ENCODE measurements around the gene MICALL2.

Gene MICALL2

DNA sequence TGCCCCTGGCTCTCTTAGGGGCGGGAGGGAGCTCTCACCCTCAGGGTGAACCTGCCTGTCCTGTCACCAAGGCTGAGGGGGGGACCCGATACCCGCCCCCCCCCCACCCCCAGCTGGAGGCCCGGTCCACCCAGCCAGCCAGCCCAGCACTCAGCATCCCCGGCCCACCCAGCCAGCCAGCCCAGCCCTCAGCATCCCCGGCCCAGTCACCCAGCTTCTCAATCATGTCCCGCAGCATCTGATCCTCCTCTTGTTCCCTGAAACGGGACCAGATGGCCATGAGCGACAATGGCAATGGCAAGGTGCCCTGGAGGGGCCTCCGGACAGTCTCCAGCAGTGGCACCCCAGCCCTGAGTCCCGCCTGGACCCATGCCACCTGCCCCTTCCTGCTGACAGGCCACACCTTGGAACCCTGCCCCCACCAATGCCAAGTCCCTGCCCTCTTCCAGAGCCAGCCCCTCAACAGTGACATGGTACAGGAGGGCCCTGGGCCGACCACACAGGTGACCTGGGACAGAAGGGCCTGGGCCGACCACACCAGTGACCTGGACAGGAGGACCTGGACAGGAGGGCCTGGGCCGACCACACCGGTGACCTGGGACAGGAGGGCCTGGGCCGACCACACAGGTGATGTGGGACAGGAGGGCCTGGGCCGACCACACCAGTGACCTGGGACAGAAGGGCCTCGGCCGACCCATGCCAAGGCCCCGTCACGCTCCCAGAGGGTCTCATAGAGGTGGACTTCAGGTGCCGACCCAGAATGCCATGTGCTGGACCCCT, 24.2 kb downstream of the MICALL2 start:
- peak overlapping the region in 1 of 2 donors; percentile 35 for H3K27ac Mint-ChIP-seq
- ATAC-seq (replicated peaks) (no peak), DNase-seq (no peak)
- H3K4me3 Mint-ChIP-seq = no peak overlapping the region
- H3K36me3 Mint-ChIP-seq (ENCODE audit: insufficient read depth) = no peaks in the 10 kb centered on the region
- H3K9me3 Mint-ChIP-seq = no peaks in the 10 kb centered on the region
- H3K4me1 Mint-ChIP-seq (ENCODE audit: low read depth in 2 of 2) = peaks cover 4 to 6% of the 10 kb centered on the region in 2 donors
- peaks cover 8 to 26% of the 10 kb centered on the region in 2 donors for H3K27me3 Mint-ChIP-seq

DNA sequence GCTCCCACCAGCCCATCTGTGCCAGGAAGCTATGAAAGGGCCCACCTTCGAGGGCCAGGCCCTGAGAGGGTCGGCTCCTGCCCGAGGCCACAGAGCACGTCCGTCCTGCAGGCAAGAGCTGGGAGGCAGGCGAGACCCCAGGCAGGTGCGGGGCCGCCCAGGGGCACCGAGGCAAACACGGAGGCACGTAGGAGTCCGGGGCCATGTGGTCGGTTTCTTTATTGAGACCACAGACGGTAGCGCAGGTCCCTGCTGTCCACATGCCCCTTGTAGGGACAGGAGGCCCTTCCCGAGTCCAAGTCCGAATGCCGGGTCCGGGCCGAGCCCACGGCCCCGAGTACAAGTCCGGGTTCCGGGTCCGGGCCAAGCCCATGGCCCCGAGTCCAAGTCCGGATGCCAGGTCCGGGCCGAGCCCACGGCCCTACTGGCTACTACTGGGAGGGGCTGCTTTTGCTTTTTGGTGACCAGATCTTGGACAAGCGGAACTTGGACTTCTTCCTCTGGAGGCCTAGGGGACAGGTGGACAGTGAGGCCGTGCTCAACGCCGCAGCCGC, 25.0 kb downstream of the MICALL2 start:
- Mint-ChIP-seq H3K27me3 (peaks cover 8 to 26% of the 10 kb centered on the region in 2 donors), H3K36me3 (ENCODE audit: insufficient read depth) (no peaks in the 10 kb centered on the region), H3K4me1 (ENCODE audit: low read depth in 2 of 2) (peaks cover 4 to 6% of the 10 kb centered on the region in 2 donors), H3K4me3 (no peak overlapping the region), H3K27ac (no peak overlapping the region), H3K9me3 (no peaks in the 10 kb centered on the region)
- ATAC-seq (replicated peaks) (no peak), DNase-seq (no peak)

DNA sequence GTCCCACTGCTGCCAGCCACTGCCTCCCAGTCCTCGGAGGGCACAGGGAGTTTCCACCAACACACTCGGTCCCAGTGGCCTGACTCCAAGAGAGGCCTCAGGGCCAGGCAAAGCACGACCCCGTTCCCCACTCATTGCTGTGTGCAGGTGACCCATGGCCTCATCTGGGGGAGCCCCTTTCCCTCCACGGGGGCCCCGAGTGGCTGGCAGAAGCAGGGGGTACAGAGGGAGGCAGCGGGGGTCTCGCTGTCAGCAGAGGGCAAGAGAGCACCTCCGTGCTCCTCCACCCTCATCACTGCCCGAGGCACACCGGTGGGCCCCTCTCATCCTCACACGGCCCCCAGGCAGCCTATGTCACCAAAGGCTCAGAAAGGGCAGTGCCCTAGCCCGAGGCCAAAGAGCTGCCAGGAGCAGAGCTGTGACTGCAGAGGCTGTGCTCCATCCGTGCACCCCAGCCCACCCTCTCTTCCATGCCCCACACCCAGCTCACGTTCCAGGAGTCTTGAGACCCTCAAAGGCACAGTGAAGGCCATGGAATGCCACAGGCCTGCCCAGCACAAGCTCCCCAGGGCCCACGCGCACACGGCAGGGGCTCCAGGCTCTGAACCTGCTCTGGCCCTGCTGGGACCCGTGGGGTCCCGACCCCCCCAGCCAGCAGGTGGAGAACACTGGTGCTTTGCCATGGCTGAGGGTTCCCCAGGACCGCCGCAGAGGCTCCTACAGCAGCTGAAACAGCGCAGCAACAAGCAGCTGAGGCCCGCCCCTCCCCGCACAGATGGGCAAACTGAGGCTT, 25.9 kb downstream of the MICALL2 start:
- Mint-ChIP-seq H3K36me3 (ENCODE audit: insufficient read depth) (no peaks in the 10 kb centered on the region), H3K4me3 (no peak overlapping the region), H3K9me3 (no peaks in the 10 kb centered on the region), H3K27me3 (peaks cover 8 to 26% of the 10 kb centered on the region in 2 donors), H3K4me1 (ENCODE audit: low read depth in 2 of 2) (peaks cover 4 to 6% of the 10 kb centered on the region in 2 donors), H3K27ac (no peak overlapping the region)
- no peak for ATAC-seq (replicated peaks)
- no peak for DNase-seq

DNA sequence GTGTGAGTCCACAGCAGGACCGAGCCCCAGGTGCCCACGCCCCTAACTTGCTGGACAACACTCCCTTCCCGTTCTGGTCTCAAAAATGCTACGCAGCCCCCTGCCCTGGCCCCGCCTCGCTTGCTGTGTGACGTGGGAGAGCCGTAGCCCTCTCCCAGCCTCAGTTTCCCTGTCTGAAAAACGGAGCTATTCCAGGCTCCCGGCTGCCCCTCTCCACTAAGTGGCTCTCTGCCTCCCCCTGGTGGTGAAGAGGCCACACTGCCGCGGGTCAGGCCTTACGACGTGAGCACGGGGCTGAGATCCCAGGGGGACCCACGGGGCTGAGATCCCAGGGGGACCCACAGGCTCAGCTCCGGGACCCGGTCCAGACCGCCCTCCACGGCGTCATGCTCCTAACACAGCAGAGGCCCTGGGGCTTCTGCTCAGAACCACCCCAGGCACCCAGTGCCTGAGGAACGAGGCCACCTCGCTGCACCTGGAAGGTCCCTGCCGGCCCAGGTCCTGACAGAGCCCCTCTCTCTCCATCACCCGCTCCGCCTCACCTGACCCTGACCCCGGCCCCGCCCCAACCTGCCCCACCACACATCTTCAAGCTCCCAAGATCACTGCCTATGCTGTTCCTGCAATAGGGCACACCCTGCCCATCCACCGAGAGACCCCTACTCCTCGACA, 26.7 kb downstream of the MICALL2 start:
- Mint-ChIP-seq H3K27ac (peak overlapping the region in 1 of 2 donors; percentile 24), H3K4me1 (ENCODE audit: low read depth in 2 of 2) (peaks cover 4 to 6% of the 10 kb centered on the region in 2 donors), H3K9me3 (no peaks in the 10 kb centered on the region), H3K27me3 (peaks cover 8 to 26% of the 10 kb centered on the region in 2 donors), H3K36me3 (ENCODE audit: insufficient read depth) (no peaks in the 10 kb centered on the region), H3K4me3 (peak overlapping the region; percentile 9 to 68)
- peak; percentile 88 for ATAC-seq (replicated peaks)
- DNase-seq = peak; percentile 82 to 86 (median 84)

DNA sequence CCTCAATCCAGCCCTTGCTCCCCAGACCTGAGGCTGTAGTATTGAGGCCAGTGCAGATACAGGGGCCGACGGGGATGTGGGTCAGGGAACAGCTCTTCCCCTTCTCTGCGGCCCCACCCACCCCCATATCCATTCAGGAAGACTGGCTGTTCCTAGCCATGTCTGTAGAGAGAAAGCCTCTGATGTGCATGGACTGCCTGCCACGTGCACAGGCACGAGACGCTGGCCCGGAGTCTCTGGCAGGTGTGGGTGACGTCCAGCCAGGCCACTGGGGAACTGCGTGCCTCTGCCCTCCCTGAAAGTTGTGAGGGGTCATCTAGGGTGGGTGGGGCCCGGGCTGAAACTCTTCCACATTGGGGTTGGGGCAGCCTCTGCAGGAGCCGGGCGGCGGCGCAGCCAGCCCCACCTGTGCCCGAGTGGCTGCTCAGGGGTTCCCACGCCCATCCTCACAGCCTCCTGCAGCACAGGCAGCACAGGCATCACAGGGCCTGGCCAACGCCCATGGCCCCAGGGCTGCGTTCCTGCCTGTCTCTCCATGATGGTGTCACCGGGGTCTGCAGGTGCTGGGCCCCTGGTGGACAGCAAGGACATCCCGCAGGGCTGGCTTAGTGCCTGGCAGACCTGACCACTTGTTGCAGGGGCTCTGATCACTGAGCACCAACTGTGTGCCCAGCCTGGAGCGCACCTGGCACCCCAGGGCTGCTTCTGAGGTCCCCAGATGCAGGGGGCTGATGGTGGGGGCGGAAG, 27.5 kb downstream of the MICALL2 start:
- ATAC-seq (replicated peaks) (no peak), DNase-seq (no peak)
- Mint-ChIP-seq H3K4me3 (peak overlapping the region in 1 of 2 donors; percentile 68), H3K27me3 (peaks cover 8 to 26% of the 10 kb centered on the region in 2 donors), H3K27ac (peak overlapping the region in 1 of 2 donors; percentile 24), H3K9me3 (no peaks in the 10 kb centered on the region), H3K4me1 (ENCODE audit: low read depth in 2 of 2) (peaks cover 4 to 6% of the 10 kb centered on the region in 2 donors), H3K36me3 (ENCODE audit: insufficient read depth) (no peaks in the 10 kb centered on the region)

DNA sequence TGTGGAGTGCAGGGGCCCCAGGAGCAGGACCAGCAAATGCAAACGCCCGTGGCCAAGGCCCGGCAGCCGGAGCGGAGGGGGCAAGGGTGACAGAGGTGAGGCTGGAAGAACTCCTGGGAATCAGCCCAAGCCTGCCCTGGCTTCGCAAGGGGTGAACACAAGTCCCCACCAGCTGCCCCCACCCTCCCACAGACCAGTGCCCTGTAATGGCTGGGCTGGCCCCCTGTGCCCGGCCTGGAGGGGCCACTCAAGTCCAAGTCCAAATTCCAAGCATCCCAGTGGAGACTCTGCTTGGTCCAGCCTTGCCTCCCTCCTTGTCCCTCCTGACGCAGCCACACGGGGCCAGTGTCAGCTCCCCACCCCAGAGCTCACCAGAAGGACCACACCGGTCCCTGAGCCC, 28.0 kb downstream of the MICALL2 start:
- no peak for ATAC-seq (replicated peaks)
- DNase-seq = no peak
- Mint-ChIP-seq H3K27me3 (peaks cover 8 to 26% of the 10 kb centered on the region in 2 donors), H3K4me1 (ENCODE audit: low read depth in 2 of 2) (peaks cover 4 to 6% of the 10 kb centered on the region in 2 donors), H3K27ac (no peak overlapping the region), H3K36me3 (ENCODE audit: insufficient read depth) (no peaks in the 10 kb centered on the region), H3K9me3 (no peaks in the 10 kb centered on the region), H3K4me3 (no peak overlapping the region)

DNA sequence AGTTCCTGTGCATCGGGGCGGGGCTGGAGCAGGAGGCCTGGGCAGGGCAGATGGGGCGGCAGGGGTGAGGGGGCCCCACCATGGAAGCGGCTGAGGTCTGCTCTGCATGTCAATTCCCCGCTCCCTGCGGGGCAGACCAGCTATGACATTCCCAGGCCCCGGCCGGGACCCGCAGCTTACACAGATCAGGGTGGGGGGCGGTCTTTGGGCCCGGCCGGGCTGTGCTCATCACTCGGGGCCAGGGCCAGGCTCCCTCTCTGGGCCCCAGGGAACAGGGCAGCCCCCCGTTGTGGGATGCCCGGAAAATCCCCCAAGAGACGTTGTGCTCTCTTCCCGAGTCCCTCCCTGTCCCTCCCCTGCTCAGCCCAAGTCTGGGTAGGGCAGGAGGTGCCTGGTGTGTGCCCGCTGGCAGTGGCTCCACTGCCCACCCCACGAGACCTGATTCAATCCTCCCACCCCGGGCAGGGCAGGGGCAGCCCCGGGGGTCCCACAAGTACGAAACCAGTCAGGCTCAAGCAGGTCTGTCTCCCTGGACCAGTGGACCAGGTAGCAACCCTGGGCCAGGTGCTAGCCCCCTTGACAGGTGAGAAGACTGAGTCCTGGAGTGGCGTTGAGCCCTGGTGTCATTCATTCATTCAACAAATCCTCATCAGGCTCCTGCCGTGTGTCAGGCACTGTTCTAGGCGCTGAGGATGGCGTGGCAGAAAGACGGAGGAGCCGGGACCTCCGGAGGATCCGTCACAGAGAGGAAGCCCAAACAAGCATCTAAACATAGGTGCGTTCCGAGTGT, 29.0 kb downstream of the MICALL2 start:
- H3K27ac Mint-ChIP-seq = no peak overlapping the region
- H3K27me3 Mint-ChIP-seq = peaks cover 8 to 26% of the 10 kb centered on the region in 2 donors
- DNase-seq (no peak), ATAC-seq (replicated peaks) (no peak)
- no peaks in the 10 kb centered on the region for H3K36me3 Mint-ChIP-seq (ENCODE audit: insufficient read depth)
- peaks cover 4 to 6% of the 10 kb centered on the region in 2 donors for H3K4me1 Mint-ChIP-seq (ENCODE audit: low read depth in 2 of 2)
- H3K4me3 Mint-ChIP-seq = no peak overlapping the region
- H3K9me3 Mint-ChIP-seq = no peaks in the 10 kb centered on the region

DNA sequence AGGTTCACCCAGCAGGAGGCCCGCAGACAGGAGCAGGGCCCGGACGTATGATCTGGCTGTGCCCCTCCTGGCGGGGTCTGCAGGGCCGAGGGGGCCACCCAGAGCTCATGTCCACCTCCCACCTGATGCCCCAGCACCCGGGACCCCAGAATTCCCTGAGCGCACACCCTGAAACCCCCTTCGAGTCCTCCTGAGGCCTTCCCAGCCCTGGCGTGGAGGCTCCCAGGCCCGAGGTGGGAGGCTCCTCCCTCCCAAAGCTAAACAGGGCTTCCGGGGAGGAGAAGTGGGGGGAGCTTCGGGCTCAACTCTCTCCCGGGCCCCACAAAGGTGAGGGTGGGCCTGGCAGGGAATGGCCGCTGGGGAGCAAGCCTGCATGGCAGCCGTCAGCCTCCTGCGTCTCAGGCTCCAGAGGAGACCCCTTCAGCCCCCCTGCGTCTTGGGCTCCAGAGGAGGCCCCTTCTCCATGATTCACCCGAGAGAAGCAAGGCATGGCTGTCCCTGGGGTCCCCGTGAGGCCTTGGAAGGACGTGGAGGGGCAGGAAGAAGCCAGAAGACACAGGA, 30.2 kb downstream of the MICALL2 start:
- ATAC-seq (replicated peaks) (no peak), DNase-seq (no peak)
- peaks cover 4 to 6% of the 10 kb centered on the region in 2 donors for H3K4me1 Mint-ChIP-seq (ENCODE audit: low read depth in 2 of 2)
- no peak overlapping the region for H3K4me3 Mint-ChIP-seq
- H3K27me3 Mint-ChIP-seq = peaks cover 8 to 34% of the 10 kb centered on the region in 2 donors
- H3K9me3 Mint-ChIP-seq = no peaks in the 10 kb centered on the region
- H3K27ac Mint-ChIP-seq = no peak overlapping the region
- H3K36me3 Mint-ChIP-seq (ENCODE audit: insufficient read depth) = no peaks in the 10 kb centered on the region

DNA sequence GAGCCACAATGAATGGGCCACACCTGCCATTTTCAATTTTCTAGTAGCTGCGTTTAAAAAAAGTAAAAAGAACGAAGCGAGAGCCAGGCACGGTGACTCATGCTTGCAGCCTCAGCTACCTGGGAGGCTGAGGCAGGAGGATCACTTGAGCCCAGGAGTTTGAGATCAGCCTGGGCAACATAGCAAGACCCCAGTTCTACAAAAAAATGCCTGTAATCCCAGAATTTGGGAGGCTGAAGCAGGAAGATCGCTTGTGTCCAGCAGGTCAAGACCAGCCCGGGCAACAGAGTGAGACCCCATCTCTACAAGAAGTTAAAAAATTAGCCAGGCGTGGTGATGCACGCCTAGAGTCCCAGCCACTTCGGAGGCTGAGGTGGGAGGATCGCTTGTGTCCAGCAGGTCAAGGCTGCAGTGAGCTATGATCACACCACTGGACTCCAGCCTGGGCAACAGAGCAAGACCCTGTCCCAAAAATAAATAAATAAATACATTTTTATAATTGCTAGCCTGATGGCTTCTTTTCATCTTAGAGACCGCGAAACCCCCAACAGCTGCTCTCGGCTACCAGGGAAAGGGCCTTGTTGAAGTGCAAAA, 32.1 kb downstream of the MICALL2 start:
- Mint-ChIP-seq H3K9me3 (no peaks in the 10 kb centered on the region), H3K4me1 (ENCODE audit: low read depth in 2 of 2) (no peaks in the 10 kb centered on the region), H3K4me3 (no peak overlapping the region), H3K36me3 (ENCODE audit: insufficient read depth) (no peaks in the 10 kb centered on the region), H3K27ac (no peak overlapping the region), H3K27me3 (peaks cover 14 to 40% of the 10 kb centered on the region in 2 donors)
- no peak for DNase-seq
- ATAC-seq (replicated peaks) = no peak

DNA sequence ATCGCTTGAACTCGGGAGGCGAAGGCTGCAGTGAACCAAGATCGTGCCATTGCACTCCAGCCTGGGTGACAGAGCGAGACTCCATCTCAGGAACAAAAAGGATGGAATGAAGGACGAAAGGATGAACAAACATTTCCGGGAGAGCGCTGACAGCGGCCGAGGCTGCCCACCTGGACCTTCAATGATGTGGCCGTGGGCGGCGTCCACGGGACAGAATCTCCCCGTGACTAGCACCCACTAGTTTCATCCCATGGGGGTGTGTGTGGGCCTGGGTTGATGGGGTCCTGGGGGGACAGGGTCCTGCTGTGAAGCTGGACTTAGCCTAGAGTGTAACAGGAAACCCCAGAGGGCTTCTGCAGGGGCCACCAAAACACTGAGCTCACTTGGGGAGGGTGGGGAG, 32.8 kb downstream of the MICALL2 start:
- ATAC-seq (replicated peaks) = no peak
- peak overlapping the region in 1 of 2 donors; percentile 67 for H3K27ac Mint-ChIP-seq
- H3K9me3 Mint-ChIP-seq = no peaks in the 10 kb centered on the region
- no peaks in the 10 kb centered on the region for H3K4me1 Mint-ChIP-seq (ENCODE audit: low read depth in 2 of 2)
- no peak overlapping the region for H3K4me3 Mint-ChIP-seq
- peaks cover 13 to 33% of the 10 kb centered on the region in 2 donors for H3K27me3 Mint-ChIP-seq
- no peaks in the 10 kb centered on the region for H3K36me3 Mint-ChIP-seq (ENCODE audit: insufficient read depth)
- DNase-seq = no peak

DNA sequence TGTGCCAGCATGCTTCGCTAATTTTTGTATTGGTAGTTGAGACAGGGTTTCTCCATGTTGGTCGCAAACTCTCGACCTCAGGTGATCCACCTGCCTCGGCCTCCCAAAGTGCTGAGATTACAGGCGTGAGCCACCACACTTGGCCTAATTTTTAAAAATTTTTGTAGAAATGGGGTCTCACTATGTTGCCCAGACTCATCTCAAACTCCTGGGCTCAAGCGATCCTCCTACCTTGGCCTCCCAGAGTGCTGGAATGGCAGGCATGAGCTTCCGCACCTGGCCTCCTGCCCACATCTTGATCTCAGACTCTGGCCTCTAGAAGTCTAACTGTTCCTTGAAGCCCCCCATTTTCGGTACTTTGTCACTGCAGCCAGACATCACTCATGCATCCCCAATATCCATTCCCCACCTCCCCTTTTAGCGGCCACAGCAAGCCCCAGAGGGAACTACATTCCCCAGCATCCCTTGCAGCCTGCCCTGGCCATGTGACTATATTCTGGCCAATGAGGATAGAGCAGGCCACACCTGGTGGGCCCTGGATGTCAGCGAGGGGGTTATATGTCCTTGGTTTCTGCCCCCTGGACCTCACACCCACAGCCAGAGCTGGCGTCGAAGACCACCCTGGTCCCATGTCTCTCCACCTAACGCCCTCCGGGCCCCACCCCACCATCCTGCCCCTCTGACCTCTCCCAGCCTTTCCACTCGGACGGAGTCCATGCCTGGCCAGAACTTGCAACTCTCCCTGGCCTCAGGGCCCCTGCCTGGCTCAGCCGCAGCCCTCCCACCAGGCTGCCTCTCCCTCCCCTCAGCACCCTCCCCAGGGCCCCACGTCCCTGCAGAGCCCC, 33.8 kb downstream of the MICALL2 start:
- Mint-ChIP-seq H3K4me3 (no peak overlapping the region), H3K9me3 (no peaks in the 10 kb centered on the region), H3K36me3 (ENCODE audit: insufficient read depth) (no peaks in the 10 kb centered on the region), H3K27me3 (peaks cover 13 to 23% of the 10 kb centered on the region in 2 donors), H3K27ac (no peak overlapping the region), H3K4me1 (ENCODE audit: low read depth in 2 of 2) (no peaks in the 10 kb centered on the region)
- ATAC-seq (replicated peaks) (no peak), DNase-seq (no peak)
